Right ventricle myocardium superior (tissue), 1 donor: ENCODE data around the gene LINC01488. TPM values are rescaled to one million over a fixed set of nuclear protein-coding genes. Genes with fewer than 3 reads are reported as not detected.

Experiments
- total RNA-seq: library from RNA; stranded (reverse); fragmentation: NEBNext Ultra II Directional; extraction: Animal tissue kit (Norgen Biotek cat#: 25700); gene quantifications from one replicate; pipeline ENCODE4 v1.2.1, GENCODE V29; 2021
- donor health status: DM: no; HTN: yes; CAD: no; lungs with severe emphysema.

LINC01488 gene
- total RNA-seq, 1 donor from 2014 or later, result 0.22 TPM

Other genes with a start within 250 kb of the LINC01488 start
- gene MYEOV, start 187.5 kb upstream of the LINC01488 start, total RNA-seq, result not detected
- 136 TPM for gene CCND1, start 159.5 kb downstream of the LINC01488 start, total RNA-seq
- 7.3 TPM for gene LTO1, start 193.7 kb downstream of the LINC01488 start, total RNA-seq
- not detected for gene FGF19, start 222.4 kb downstream of the LINC01488 start, total RNA-seq